Activated B cell treated with CpG ODN at 0.5 μM for 24 hours (primary cell): ENCODE results near the gene NDUFA11. TPM values are rescaled to one million over a fixed set of nuclear protein-coding genes. Genes with fewer than 3 reads are reported as not detected.

Source experiments
- ATAC-seq: fragments of 200-7000 bp; cut with Tn5 transposase; one replicate; pipeline ENCODE4 v1.10.0; 2021; ENCODE audit warnings: low read depth, mild to moderate bottlenecking, moderate library complexity
- CTCF ChIA-PET: fragments of 350-600 bp; sonication (Branson Sonifier 250); formaldehyde crosslinking; loops from one replicate; lab custom pipeline; 2021; ENCODE audit warnings: antibody characterized with exemption; lab: Charles Lee
- POLR2A ChIA-PET: fragments of 350-600 bp; sonication (Branson Sonifier 250); formaldehyde crosslinking; loops from one replicate; lab custom pipeline; 2021; ENCODE audit warnings: antibody characterized with exemption; lab: Charles Lee
- DNase-seq: peaks from one replicate; pipeline ENCODE4 v3.0.0; 2022
- H3K27ac Mint-ChIP-seq: one replicate; pipeline ENCODE4 v1.8.0; 2020; ENCODE audit warnings: mixed read lengths
- H3K27me3 Mint-ChIP-seq: one replicate; pipeline ENCODE4 v1.8.0; 2021; ENCODE audit warnings: mixed read lengths
- H3K36me3 Mint-ChIP-seq: one replicate; pipeline ENCODE4 v1.8.0; 2021; ENCODE audit warnings: low read depth, mixed read lengths
- H3K4me1 Mint-ChIP-seq: one replicate; pipeline ENCODE4 v1.8.0; 2021; ENCODE audit warnings: mixed read lengths
- H3K4me3 Mint-ChIP-seq: one replicate; pipeline ENCODE4 v1.8.0; 2020; ENCODE audit warnings: mild to moderate bottlenecking, mixed read lengths
- H3K9me3 Mint-ChIP-seq: one replicate; pipeline ENCODE4 v1.8.0; 2020; ENCODE audit warnings: mixed read lengths
- CTCF ChIP-seq: fragments of 200-600 bp; IDR thresholded peaks from one replicate; pipeline ENCODE4 v1.8.0; 2022; ENCODE audit warnings: antibody characterized with exemption, mild to moderate bottlenecking
- intact Hi-C: fragments of 100-400 bp; cut with micrococcal nuclease; formaldehyde crosslinking; loops from one replicate; pipeline ENCODE4 v1.15.1; 2024
- total RNA-seq: library from RNA; stranded (reverse); gene quantifications from 2 replicates; pipeline ENCODE4 v1.2.3, GENCODE V29; 2022

NDUFA11 gene
- total RNA-seq, 1 donor from 2014 or later, result 193 TPM

DNA sequence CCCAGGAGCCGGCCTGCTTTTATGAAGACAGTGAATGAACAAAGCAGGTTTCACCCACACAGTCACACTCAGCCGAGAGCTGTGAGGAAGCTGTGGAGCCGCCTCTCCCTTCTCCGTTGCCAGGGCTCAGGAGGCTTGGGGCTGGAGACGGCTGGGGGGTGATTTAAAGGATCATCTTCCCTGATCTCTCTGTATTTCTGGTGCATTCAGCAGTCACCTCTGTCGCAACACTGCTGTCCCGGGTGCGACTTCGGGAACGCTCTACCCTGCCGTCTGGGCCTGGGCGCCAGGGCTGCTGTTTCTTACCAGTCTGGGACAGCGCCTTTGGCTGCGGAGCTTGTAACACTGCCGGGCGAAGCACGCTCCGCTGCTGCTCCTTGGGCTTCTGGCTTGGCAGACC lies 28.6 kb upstream of the NDUFA11 start:
- ATAC-seq (no peak), DNase-seq (no peak)
- no peak overlapping the region for H3K27ac Mint-ChIP-seq
- peaks cover 84% of the 10 kb centered on the region for H3K36me3 Mint-ChIP-seq
- H3K9me3 Mint-ChIP-seq, result no peaks in the 10 kb centered on the region
- H3K4me1 Mint-ChIP-seq, result peaks cover 13% of the 10 kb centered on the region
- POLR2A ChIA-PET, result no interaction called here
- intact Hi-C loops, result no loop called here
- no peak overlapping the region for H3K4me3 Mint-ChIP-seq
- TF ChIP-seq CTCF, result no peak
- H3K27me3 Mint-ChIP-seq, result no peaks in the 10 kb centered on the region
- CTCF ChIA-PET, result no interaction called here

GRCh38 chr19:5931251-5931650 lies 27.7 kb upstream of the NDUFA11 start:
- ATAC-seq (no peak), DNase-seq (no peak)
- H3K4me1 Mint-ChIP-seq, result peaks cover 15% of the 10 kb centered on the region
- peaks cover 85% of the 10 kb centered on the region for H3K36me3 Mint-ChIP-seq
- no peak overlapping the region for H3K4me3 Mint-ChIP-seq
- H3K9me3 Mint-ChIP-seq, result no peaks in the 10 kb centered on the region
- no peak for TF ChIP-seq CTCF
- intact Hi-C loops, result no loop called here
- no peaks in the 10 kb centered on the region for H3K27me3 Mint-ChIP-seq
- CTCF ChIA-PET, result no interaction called here
- POLR2A ChIA-PET, result no interaction called here
- H3K27ac Mint-ChIP-seq, result no peak overlapping the region

GRCh38 chr19:5929625-5930024 lies 26.0 kb upstream of the NDUFA11 start:
- DNase-seq (no peak), ATAC-seq (no peak)
- H3K27ac Mint-ChIP-seq, result no peak overlapping the region
- POLR2A ChIA-PET, result no interaction called here
- peaks cover 88% of the 10 kb centered on the region for H3K36me3 Mint-ChIP-seq
- H3K4me3 Mint-ChIP-seq, result no peak overlapping the region
- TF ChIP-seq CTCF, result no peak
- CTCF ChIA-PET, result no interaction called here
- H3K4me1 Mint-ChIP-seq, result peaks cover 15% of the 10 kb centered on the region
- H3K9me3 Mint-ChIP-seq, result no peaks in the 10 kb centered on the region
- intact Hi-C loops, result no loop called here
- no peaks in the 10 kb centered on the region for H3K27me3 Mint-ChIP-seq

DNA sequence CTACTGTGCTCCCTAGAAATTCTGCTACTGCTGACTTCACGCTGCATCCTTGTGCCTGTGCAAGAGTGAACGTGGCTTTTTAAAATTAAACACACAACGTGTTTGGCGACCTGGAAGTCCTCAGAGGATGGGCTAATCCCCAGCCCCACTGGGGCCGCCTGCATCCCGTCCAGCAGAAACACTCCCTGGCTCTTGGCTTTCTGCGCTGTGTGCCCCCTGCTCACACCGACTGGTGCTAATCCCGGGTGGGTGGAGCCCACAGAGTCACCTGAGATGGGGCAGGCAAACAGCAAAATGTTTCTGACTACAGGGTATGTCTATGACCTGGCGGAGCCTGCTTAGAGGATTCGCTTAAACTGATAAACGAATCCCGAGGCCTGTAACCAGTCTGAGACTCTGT lies 25.6 kb upstream of the NDUFA11 start:
- TF ChIP-seq CTCF, result no peak
- intact Hi-C loops, result no loop called here
- Mint-ChIP-seq H3K27ac (no peak overlapping the region), H3K36me3 (peaks cover 91% of the 10 kb centered on the region), H3K4me3 (no peak overlapping the region), H3K9me3 (no peaks in the 10 kb centered on the region), H3K27me3 (no peaks in the 10 kb centered on the region), H3K4me1 (peaks cover 15% of the 10 kb centered on the region)
- ATAC-seq (no peak), DNase-seq (no peak)
- POLR2A ChIA-PET, result no interaction called here
- CTCF ChIA-PET, result no interaction called here

DNA sequence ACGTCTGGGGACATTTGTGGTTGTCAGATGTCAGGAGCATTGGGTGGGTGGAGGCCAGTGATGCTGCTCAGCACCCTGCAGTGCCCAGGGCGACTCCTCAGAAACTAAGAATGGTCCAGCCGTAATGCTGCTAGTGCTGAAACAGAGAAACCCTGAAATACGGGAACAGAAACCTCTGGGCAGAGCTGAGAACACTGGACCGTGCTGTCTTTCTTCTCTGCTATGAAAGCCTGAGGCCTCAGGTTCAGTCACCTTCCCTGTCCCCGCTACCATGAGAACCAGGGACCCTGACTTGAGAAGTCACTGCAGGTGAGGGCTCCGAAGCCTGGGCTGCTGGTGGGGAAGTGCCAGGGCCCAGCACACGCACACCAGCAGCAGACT lies 23.8 kb upstream of the NDUFA11 start:
- CTCF ChIA-PET, result no interaction called here
- intact Hi-C loops, result no loop called here

More for the DNA sequence above, 23.8 kb upstream of the NDUFA11 start:
- ATAC-seq (peak; percentile 90), DNase-seq (no peak)
- Mint-ChIP-seq H3K4me3 (no peak overlapping the region), H3K36me3 (peaks cover 96% of the 10 kb centered on the region), H3K9me3 (no peaks in the 10 kb centered on the region), H3K27me3 (no peaks in the 10 kb centered on the region), H3K27ac (peak overlapping the region; percentile 50), H3K4me1 (peaks cover 15% of the 10 kb centered on the region)
- no peak for TF ChIP-seq CTCF
- POLR2A ChIA-PET, result interaction anchor here (1.3 kb wide), 1 partner anchor 23 kb away, joined by 5 read pairs; the partner anchor contains the start of gene VMAC
